ENCODE measurements around the gene WDR77. TPM values are rescaled to one million over a fixed set of nuclear protein-coding genes. Genes with fewer than 3 reads are reported as not detected.

The WDR77 gene
- total RNA-seq, 1 experiment from 2014 or later, result 67.9 TPM

GRCh38 chr1:111474106-111474505 is 25.1 kb upstream of the WDR77 start:
- no peak overlapping the region for H3K4me3 ChIP-seq (ENCODE audit: low read depth, low read length, poor library complexity, severe bottlenecking)
- H3K27me3 ChIP-seq (replicated peaks; ENCODE audit: insufficient read depth, low read depth, low read length, poor library complexity), result no peaks in the 10 kb centered on the region
- H3K9me3 ChIP-seq (ENCODE audit: low read depth, low read length, poor library complexity, severe bottlenecking), result no peaks in the 10 kb centered on the region
- POLR2A ChIA-PET (ENCODE audit: low non-redundant PET), result no interaction called here
- intact Hi-C loops (cut with micrococcal nuclease; ENCODE audit: unreplicated experiment), result no loop called here
- no TSS peak for BruUV-seq (replicated peaks)
- CTCF ChIA-PET, result no interaction called here
- H3K4me1 ChIP-seq (ENCODE audit: insufficient read depth, low read length, poor library complexity, severe bottlenecking), result no peaks in the 10 kb centered on the region
- no peak for TF ChIP-seq EZH2 (IDR thresholded peaks at IDR 0.05; ENCODE audit: borderline replicate concordance, low read depth, low read length, poor library complexity, severe bottlenecking)
- no peak overlapping the region for H3K27ac ChIP-seq (ENCODE audit: low read depth, low read length, poor library complexity, severe bottlenecking)
- no peak for DNase-seq (ENCODE audit: low spot score)
- no peaks in the 10 kb centered on the region for H3K36me3 ChIP-seq (ENCODE audit: insufficient read depth, low read length, poor library complexity, severe bottlenecking)

GRCh38 chr1:111471538-111471937 is 22.5 kb upstream of the WDR77 start:
- BruUV-seq (replicated peaks), result no TSS peak
- TF ChIP-seq CTCF (conservative IDR thresholded peaks at IDR 0.05; ENCODE audit: low read depth, low read length), result no peak
- no peak for TF ChIP-seq EZH2 (IDR thresholded peaks at IDR 0.05; ENCODE audit: borderline replicate concordance, low read depth, low read length, poor library complexity, severe bottlenecking)
- H3K36me3 ChIP-seq (ENCODE audit: insufficient read depth, low read length, poor library complexity, severe bottlenecking), result no peaks in the 10 kb centered on the region
- ChIA-PET CTCF (no interaction called here), POLR2A (ENCODE audit: low non-redundant PET) (no interaction called here)
- H3K27me3 ChIP-seq (replicated peaks; ENCODE audit: insufficient read depth, low read depth, low read length, poor library complexity), result no peaks in the 10 kb centered on the region
- intact Hi-C loops (cut with micrococcal nuclease; ENCODE audit: unreplicated experiment), result no loop called here
- no peak for DNase-seq (ENCODE audit: low spot score)
- no peak overlapping the region for H3K27ac ChIP-seq (ENCODE audit: low read depth, low read length, poor library complexity, severe bottlenecking)
- H3K4me1 ChIP-seq (ENCODE audit: insufficient read depth, low read length, poor library complexity, severe bottlenecking), result no peaks in the 10 kb centered on the region
- H3K9me3 ChIP-seq (ENCODE audit: low read depth, low read length, poor library complexity, severe bottlenecking), result no peaks in the 10 kb centered on the region
- H3K4me3 ChIP-seq (ENCODE audit: low read depth, low read length, poor library complexity, severe bottlenecking), result no peak overlapping the region

- CTCF ChIA-PET, result no interaction called here
- no peak for DNase-seq (ENCODE audit: low spot score)
- POLR2A ChIA-PET (ENCODE audit: low non-redundant PET), result no interaction called here
- no TSS peak for BruUV-seq (replicated peaks)
- Histone ChIP-seq H3K27ac (ENCODE audit: low read depth, low read length, poor library complexity, severe bottlenecking) (no peak overlapping the region), H3K27me3 (replicated peaks; ENCODE audit: insufficient read depth, low read depth, low read length, poor library complexity) (no peaks in the 10 kb centered on the region), H3K4me3 (ENCODE audit: low read depth, low read length, poor library complexity, severe bottlenecking) (no peak overlapping the region), H3K9me3 (ENCODE audit: low read depth, low read length, poor library complexity, severe bottlenecking) (no peaks in the 10 kb centered on the region), H3K4me1 (ENCODE audit: insufficient read depth, low read length, poor library complexity, severe bottlenecking) (no peaks in the 10 kb centered on the region), H3K36me3 (ENCODE audit: insufficient read depth, low read length, poor library complexity, severe bottlenecking) (no peaks in the 10 kb centered on the region)
- TF ChIP-seq EZH2 (IDR thresholded peaks at IDR 0.05; ENCODE audit: borderline replicate concordance, low read depth, low read length, poor library complexity, severe bottlenecking) (no peak), CTCF (conservative IDR thresholded peaks at IDR 0.05; ENCODE audit: low read depth, low read length) (no peak)
- intact Hi-C loops (cut with micrococcal nuclease; ENCODE audit: unreplicated experiment), result no loop called here
Observed at GRCh38 chr1:111471012-111471411, 22.0 kb upstream of the WDR77 start.

GRCh38 chr1:111470596-111470995 is 21.5 kb upstream of the WDR77 start:
- intact Hi-C loops (cut with micrococcal nuclease; ENCODE audit: unreplicated experiment), result no loop called here
- TF ChIP-seq CTCF (conservative IDR thresholded peaks at IDR 0.05; ENCODE audit: low read depth, low read length) (no peak), EZH2 (IDR thresholded peaks at IDR 0.05; ENCODE audit: borderline replicate concordance, low read depth, low read length, poor library complexity, severe bottlenecking) (no peak)
- no TSS peak for BruUV-seq (replicated peaks)

More at GRCh38 chr1:111470596-111470995, 21.5 kb upstream of the WDR77 start:
- no peaks in the 10 kb centered on the region for H3K27me3 ChIP-seq (replicated peaks; ENCODE audit: insufficient read depth, low read depth, low read length, poor library complexity)
- DNase-seq (ENCODE audit: low spot score), result no peak
- no peaks in the 10 kb centered on the region for H3K36me3 ChIP-seq (ENCODE audit: insufficient read depth, low read length, poor library complexity, severe bottlenecking)
- POLR2A ChIA-PET (ENCODE audit: low non-redundant PET), result no interaction called here
- no peak overlapping the region for H3K27ac ChIP-seq (ENCODE audit: low read depth, low read length, poor library complexity, severe bottlenecking)
- no peaks in the 10 kb centered on the region for H3K4me1 ChIP-seq (ENCODE audit: insufficient read depth, low read length, poor library complexity, severe bottlenecking)
- H3K9me3 ChIP-seq (ENCODE audit: low read depth, low read length, poor library complexity, severe bottlenecking), result no peaks in the 10 kb centered on the region
- CTCF ChIA-PET, result no interaction called here
- no peak overlapping the region for H3K4me3 ChIP-seq (ENCODE audit: low read depth, low read length, poor library complexity, severe bottlenecking)

Measured in A673 (cell line).